ENCODE measurements around the gene ZNF487.
A peak's percentile ranks its signal among the peaks of the same experiment; 100 is the strongest.
"Not testable (repeated sequence)": the region's sequence is repeated elsewhere in the genome, so short reads cannot be mapped to it uniquely, and the experiment has no call there.

ZNF487 gene

DNA sequence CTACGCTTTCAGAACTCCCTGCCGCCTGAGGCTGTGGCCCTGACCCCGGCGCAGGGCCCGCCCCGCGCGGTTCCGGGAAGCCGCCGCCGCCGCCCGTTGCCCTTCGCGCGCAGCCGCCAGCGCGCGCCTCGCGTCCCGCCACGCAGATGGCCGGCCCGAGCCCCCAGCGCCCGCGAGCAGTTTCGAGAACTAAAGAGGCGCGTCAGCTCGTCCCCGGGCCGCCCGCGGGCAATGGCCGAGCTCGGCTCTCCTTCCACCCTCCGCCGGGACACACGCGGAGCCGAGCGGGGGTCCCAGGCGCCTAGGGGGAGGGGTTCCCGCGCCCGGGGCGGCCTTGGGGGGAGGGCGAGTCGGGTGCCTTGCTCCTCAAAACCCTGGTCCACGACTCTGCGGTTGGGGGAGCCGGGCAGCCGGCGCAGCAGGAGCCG is 29.7 kb upstream of the ZNF487 start:
- peak; percentile 3 to 67 (median 63) for DNase-seq

DNA sequence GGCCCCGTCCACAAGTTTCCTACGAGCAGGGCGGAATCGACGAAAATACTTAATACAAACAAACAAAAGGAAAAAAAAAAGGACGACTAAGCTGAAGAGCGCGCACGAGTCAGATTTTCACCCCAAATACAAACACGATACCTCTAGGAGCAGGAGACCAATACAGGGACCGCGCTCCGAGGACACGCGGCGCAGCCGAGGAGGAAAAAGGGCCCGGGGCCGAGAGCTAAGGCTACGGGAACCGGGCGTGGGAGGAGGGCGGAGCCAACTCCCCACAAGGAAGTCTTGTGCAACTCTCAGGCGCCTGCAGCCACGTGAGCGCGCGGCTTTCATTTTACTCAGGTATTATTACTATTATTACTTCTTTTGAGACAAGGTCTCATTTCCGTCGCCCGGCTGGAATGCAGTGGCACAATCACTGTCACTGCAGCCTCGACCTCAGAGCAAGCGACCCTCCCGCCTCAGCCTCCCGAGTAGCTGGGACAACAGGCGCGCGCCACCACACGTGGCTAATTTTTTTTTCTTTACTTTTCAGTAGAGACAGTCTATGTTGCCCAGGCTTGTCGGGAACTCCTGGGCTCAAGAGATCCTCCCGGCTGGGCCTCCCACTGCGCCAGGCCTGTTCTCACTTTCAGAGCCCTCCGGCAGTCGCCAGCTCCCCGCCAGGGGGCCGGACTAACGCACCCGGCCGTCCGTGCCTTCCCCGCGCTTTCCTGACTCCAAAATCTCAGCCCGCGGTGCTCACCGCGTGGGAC is 29.2 kb upstream of the ZNF487 start:
- peak; percentile 54 to 81 (median 70) for DNase-seq

DNA sequence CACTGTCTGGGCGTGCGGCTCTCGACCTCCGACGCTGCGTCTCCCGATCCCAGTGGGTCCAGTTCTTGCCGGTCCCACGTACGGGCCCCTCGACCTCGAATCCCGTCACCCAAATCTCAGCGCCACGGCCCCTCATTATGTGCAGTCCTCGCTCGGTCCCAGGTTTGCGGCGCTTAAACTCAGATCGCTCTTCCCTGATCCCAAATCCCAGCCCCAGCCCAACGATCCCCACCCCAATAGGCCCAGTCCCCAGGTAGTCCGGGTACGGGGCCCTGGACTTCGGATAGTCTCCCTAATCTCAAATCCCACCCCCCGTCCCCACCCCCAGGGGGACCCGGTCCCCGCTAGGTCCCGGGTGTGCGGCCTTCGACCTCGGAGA is 28.6 kb upstream of the ZNF487 start:
- DNase-seq = no peak

DNA sequence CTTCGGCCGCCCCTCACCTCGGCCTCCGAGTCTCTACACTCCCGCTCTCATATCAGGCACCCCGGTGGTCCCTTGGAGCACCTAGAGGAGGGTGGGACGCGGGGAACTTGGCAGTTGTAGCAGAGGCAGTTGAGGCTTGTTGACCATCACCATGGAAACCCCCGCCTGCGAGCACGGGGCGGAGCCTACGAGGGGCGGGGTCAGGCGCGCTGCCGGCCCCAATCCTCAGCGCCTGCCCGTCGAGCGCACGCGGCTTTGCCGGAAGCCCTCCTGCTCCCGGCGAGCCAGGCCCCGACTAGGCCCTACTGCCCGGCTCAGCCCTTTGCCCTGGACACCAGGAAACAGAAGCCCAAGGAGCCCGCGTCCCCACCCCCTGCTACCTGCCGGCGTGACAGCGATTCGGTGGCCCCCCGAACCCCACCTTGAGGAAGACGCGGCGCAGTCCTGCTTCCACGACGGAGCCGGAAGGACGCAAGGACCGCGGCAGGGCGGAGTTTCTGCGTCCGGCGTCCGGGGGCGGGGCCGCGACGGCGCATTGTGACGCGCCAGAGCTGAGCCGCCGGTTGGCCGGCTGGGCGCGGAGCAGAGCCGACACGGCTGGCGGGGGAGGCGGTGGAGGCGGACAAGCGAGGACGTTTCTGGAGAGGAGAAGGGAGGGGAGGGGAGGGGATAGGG is 28.1 kb upstream of the ZNF487 start, which contains the start of gene HNRNPF:
TSS of gene HNRNPF (minus strand) at position 477 of the 675 bp plus-strand sequence. CDS start 21,302 bp downstream, outside the sequence.
- DNase-seq = peak; percentile 88 to 95 (median 94)

DNA sequence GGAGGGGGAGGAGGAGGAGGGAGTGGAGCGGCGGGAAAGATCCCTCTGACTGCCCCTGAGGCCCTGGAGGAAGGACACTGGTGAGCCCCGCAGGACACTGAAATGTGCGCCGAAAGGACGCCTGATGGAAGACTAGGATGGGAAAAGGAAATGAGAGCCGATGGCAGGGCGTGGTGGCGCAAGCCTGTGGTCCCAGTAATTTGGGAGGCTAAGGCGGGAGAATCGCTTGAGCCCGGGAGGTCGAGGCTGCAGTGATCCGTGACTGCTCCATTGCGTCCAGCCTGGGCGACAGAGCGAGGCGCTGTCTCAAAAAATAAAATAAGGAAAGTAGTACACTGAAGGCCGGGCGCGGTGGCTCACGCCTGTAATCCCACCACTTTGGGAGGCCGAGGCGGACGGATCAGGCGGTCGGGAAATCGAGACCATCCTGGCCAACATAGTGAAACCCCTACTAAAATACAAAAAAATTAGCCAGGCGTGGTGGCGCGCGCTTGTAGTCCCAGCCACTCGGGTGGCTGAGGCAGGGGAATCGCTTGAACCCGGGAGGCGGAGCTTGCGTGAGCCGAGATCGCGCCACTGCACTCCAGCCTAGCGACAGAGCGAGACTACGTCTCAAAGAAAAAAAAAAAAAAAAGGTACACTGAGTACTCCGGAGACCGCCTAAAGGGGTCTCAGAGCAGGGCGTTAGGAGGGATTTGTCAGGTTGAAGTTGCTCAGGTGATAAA is 27.4 kb upstream of the ZNF487 start:
- DNase-seq = peak in 2 of 3 experiments; percentile 64 to 78

DNA sequence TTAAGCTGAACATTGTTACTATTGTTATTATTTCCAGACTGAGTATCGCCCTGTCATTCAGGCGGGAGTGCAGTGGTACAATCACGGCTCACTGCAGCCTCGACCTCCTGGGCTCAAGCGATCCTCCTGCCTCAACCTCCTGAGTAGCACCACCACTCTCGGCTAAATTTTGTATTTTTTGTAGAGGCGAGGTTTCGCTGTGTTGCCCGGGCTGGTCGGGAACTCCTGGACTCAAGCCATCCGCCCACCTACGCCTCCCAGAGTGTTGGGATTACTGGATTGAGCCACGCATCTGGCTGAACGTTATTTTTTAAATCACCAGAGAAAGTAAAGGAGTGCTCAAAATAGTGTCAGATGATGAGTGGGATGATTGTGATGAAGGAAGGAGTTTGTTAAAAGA is 26.6 kb upstream of the ZNF487 start:
- no peak for DNase-seq

DNA sequence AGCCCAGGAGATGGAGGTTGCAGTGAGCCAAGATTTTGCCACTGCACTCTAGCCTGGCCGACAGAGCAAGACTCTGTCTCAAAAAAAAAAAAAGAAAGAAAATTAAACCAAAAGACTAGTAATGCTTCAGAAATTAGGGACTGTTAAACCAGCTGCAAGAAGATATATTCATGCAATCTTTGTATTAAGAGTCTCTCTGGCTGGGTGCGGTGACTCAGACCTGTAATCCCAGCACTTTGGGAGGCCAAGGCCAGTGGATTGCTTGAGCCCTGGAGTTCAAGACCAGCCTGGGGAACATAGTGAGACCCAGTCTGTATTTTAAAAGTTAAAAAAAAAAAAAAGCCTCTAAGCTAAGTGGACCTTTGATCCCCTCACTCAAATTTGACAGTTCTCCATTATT is 25.4 kb upstream of the ZNF487 start:
- no peak for DNase-seq

DNA sequence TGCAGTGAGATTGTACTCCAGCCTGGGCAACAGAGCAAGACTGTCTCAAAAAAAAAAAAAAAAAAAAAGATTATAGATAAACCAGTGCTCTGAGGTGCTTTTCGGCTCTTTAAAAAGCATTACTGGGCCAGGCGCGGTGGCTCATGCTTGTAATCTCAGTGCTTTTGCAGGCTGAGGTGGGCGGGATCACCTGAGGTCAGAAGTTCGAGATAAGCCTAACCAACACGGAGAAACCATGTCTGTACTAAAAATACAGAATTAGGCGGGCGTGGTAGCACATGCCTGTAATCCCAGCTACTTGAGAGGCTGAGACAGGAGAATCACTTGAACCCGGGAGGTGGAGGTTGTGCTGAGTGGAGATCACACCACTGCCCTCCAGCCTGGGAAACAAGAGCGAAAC is 21.4 kb upstream of the ZNF487 start:
- no peak for DNase-seq

DNA sequence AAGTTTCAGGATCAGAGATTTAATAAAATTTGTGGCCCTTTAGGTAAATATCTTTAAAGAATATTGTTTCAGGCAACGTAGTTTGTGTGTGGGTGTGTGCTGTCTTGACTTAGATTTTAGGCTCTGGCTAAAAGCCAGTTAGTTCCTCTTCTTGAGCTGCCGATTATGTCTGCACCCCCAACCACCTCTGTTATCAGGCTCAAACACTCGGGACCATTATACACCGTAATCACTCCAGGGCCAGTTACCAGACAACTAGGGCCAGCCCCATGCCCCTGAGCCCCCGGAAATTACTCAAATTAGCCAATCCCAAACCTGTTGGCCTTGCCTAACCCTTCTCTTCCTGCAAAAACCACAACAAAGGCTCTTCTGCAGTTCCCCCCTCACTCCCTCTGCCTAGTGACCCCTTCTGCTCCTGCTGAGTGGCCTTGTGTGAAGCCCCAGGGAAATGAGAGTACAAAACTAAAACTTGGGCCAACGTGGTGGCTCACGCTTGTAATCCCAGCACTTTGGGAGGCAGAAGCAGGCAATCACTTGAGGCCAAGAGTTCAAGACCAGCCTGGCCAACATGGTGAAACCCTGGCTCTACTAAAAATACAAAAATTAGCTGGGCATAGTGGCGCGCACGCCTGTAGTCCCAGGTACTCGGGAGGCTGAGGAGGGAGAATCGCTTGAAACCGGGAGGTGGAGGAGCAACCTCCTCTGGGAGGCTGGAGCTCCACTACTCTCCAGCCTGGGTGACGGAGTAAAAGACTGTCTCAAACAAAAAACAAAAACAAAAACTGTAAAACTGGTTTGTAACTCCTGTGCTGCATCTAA is 18.8 kb upstream of the ZNF487 start:
- no peak for DNase-seq

DNA sequence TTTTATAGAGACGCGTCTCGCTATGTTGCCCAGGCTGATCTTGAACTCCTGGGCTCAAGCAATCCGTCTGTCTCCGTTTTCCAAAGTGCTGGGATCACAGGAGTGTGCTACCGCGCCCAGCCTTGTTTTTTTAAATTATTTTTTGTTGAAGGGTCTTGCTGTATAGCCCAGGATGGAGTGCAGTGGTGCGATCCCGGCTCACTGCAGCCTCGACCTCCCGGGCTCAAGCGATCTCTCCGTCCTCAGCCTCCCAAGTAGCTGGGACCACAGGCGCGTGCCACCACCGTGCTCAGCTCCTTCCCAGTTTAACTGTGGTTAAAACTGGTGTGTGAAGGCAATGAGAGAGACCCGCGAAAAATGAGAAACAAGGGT is 16.9 kb upstream of the ZNF487 start:
- DNase-seq = no peak

DNA sequence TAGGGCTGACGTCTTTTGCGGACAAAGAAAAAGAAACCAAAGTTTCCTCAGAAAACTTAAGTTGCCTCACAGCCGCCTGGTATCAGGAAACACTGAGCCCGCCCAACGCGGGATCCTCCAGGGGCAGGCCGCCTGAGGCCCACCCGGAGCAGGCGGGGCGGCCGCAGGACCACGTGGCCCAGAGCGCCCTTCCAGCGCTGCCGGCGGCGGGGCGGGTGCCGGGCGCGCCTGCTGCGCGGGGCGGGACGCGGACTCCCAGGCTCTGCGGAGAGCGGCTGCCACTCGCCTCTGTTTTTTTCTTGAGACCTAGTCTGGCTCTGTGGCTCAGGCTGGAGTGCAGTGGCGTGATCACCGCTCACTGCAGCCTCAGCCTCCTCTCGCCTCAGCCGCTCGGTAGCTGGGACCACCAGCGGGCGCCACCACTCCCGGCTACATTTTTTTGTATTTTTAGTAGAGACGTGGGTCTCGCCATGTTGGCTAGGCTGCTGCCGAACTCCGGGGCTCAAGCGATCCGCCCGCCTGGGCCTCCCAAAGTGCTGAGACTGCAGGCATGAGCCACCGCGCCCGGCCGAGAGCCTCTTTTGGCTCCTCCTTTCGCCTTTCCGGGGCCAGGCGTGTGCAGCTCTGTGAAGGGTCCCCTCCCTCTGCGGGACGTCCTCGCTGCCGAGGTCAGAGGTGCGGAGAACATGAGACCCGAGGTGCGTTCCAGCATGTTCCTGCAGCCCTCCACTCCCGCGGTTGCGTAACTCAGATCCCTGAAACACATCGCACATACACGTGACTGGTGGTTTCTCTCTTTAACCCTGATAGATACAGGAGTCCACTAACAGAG is 16.3 kb upstream of the ZNF487 start:
- DNase-seq = peak; percentile 22 to 80 (median 73)

DNA sequence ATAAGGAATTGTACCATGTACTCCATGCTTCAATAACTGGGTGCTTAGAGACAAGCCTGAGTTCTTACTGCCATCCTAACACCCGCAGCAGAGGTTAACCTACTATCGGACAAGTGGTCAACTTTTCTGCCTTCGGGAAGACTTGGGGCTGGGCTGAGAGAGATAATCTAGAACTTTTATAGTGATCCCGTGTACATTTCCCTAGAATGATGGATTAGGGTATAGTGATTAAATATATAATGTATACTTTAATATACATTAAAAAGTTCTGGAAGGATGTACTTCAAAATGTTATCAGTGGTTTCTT is 15.8 kb upstream of the ZNF487 start:
- no peak for DNase-seq

DNA sequence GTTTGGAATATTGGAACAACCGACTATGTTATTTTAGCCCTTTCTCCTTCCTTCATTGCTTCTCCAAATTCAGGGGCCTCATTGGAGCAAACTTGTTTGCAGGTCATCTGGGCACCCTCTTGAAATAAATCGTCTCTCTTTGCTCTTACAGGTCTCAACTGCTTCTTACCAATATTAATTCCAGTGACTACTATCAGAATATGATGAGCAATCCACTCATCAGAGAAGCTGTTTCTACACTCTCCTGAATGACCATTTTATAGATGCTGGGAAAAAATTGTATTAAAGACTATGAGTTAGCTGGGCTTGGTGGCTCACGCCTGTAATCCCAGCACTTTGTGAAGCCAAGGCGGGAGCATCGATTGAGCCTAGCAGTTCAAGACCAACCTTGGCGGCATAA is 15.4 kb upstream of the ZNF487 start:
- peak in 1 of 3 experiments; percentile 22 for DNase-seq

DNA sequence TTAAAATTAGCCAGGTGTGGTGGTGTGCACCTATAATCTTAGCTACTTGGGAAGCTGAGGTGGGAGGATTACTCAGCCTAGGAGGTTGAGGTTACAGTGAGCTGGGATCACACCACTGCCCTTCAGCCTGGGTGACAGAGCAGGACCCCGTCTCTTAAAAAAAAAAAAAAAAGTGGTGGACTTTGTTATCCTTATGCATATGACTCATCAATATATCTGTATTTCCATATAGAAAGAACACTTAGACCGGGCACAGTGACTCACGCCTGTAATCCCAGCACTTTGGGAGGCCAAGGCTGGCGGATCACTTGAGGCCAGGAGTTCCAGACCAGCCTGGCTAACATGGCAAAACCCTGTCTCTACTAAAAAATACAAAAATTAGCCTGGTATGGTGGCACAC is 15.0 kb upstream of the ZNF487 start:
- not testable (repeated sequence) for DNase-seq

DNA sequence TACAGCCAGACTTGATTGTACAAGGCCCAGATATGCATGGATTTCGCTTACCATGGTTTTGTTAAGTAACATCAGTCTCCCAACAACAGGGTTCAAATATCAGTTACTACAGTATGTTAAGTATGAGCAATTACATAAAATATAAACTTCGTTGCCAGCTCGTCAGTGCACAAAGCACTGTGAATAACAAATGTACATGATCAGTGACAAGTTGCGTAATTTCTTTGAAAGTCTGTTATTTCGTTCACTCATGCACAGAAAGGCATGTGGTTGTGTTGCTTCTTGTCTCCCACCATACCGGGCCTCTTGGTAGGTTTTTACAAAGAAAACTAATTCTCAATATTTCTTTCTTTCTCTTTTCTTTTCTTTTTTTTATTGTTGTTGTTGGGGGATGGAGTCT is 12.5 kb upstream of the ZNF487 start:
- no peak for DNase-seq

DNA sequence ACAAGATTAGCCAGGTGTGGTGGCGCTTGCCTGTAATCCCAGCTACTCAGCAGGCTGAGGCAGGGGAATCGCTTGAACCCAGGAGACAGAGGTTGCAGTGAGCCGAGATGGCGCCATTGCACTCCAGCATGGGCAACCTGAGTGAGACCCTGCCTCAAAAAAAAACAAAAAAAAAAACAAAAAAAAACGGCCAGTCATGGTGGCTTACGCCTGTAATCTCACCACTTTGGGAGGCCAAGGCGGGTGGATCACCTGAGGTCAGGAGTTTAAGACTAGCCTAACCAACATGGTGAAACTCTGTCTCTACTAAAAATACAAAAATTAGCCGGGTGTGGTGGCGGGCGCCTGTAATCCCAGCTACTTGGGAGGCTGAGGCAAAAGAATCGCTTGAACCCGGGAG is 10.4 kb upstream of the ZNF487 start:
- not testable (repeated sequence) for DNase-seq

DNA sequence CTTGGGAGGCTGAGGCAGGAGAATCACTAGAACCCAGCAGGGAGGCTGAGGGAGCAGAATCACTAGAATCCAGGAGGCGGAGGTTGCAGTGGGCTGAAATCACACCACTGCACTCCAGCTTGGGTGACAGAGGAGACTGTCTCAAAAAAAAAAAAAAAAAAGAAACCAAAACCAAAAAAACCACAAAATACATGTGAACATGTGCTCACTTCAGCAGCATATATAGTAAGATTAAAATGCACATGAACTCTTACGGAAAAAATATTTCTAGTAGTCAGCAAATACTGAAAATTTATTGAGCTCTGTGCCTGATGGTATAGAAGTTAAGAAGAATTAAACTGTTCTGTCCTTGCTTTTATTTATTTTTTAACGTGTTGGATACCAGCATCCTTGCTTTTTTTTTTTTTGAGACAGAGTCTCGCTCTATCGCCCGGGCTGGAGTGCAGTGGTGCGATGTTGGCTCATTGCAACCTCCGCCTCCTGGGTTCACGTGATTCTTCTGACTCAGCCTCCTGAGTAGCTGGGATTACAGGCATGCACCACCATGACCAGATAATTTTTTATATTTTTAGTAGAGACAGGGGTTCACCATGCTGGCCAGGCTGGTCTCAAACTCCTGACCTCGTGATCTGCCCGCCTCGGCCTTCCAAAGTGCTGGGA is 9.6 kb upstream of the ZNF487 start:
- no peak for DNase-seq

DNA sequence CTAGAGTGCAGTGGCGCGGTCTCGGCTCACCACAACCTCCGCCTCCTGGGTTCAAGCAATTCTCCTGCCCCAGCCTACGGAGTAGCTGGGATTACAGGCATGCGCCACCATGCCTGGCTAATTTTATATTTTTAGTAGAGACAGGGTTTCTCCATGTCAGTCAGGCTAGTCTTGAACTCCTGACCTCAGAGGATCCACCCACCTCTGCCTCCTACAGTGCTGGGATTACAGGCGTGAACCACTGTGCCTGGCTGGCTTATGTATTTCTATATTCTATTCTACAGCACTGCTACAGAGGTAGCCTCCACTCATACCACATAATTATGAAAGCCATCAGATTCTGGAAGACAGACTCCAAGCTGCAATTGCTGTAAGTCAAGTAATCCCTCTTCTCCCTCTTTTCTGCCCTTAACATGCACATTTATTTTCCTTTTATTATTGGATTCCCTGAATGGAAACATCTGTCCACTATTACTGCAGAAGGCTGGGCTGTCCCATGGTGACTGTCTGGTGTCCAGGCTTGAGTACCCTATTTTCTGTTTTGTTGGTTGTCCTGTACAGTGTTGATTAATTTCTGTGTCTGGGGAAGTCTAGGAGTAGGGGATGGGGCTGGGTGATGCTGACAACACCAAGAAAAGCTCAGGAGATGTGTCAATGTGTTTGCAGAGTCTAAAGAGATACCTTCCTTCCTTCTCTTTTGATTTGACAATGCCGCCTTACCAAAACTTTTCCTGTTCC is 5.8 kb upstream of the ZNF487 start:
- no peak for DNase-seq

DNA sequence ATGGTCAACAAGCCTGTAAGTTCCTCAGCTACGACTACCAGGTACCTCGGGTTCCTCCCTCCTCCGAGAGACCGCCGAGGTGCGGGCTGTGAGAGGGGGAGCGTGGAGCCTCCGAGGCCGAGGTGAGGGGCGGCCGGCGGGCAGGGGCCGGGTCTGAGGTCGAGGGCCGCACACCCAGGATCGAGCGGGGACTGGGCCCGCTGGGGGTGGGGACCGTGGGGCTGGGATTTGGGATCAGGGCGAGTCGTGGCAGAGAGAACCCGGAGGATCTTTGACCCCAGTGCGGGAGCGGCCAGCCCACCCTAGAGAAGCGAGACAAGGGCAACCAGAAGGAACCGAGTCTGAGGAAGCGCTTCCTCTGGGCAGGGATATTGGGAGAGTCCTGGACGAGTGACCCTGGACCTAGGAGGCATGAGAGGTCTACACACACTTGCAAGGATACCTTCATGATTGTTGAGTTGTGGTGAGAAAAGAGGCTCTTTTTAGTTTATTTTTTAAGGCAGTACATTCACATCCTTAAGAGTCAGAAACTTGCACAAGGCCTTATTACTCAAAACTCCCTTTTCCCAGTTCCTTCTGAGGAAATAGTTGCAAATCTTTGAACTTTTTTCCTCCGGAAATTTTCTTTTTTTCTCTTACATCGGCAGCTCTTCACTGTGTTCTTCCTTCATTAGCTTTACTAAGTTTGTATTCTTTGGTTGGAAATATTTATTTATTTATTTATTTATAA is 395 bp downstream of the ZNF487 start:
- no peak for DNase-seq

DNA sequence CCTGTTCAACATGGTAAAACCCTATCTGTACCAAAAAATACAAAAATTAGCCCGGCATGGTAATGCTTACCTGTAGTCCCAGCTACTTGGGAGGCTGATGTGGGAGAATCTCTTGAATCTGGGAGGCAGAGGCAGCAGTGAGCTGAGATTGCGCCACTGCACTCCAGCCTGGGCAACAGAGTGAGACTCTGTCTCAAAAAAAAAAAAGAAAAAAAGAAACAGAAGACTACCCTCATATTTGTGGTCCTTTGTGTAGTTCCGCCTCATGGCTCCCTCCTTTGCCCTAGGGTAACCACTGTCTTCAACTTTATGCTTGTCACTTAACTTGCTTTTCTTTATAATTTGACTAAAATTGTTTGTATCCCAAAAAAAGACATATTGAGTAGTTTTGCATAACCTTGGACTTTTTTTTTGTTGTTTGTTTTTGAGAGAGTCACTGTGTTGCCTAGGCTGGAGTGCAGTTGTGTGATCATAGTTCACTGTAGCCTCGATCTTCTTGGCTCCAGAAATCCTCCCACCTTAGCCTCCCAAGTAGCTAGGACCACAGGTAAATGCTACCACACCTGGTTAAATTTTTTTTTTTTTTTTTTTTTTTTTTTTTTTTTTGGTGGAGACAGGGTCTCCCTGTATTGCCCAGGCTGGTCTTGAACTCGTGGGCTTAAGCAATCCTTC is 3.7 kb downstream of the ZNF487 start:
- DNase-seq = no peak
